Upper lobe of left lung (tissue), 6 donors: Measurements from ENCODE around the gene TXN2. TPM values are rescaled to one million over a fixed set of nuclear protein-coding genes. Genes with fewer than 3 reads are reported as not detected.

Source experiments
- ATAC-seq, 2 donors: fragments of 200-7000 bp; cut with Tn5 transposase; one replicate each; pipeline ENCODE4 v1.9.1; 2022; ENCODE audit warnings: mild to moderate bottlenecking in 2 of 2, moderate library complexity in 2 of 2; ENCODE audit not compliant: low FRiP score in 2 of 2
- DNase-seq, 2 donors: peaks; one replicate each; pipeline ENCODE4 v3.0.0-alpha.2; 2019 to 2020
- H3K27ac ChIP-seq, 4 donors: fragments of 200-600 bp; sonication (generic); one replicate each; pipeline ENCODE4 v1.5.1; 2016 to 2019
- H3K27me3 ChIP-seq, 4 donors: fragments of 200-600 bp; sonication (generic); one replicate each; pipeline ENCODE4 v1.5.1; 2017 to 2019
- H3K36me3 ChIP-seq, 4 donors: fragments of 200-600 bp; sonication (generic); one replicate each; pipeline ENCODE4 v1.5.1; 2016 to 2019
- H3K4me1 ChIP-seq, 4 donors: fragments of 200-600 bp; sonication (generic); one replicate each; pipeline ENCODE4 v1.5.1; 2018 to 2019
- H3K4me3 ChIP-seq, 4 donors: fragments of 200-600 bp; sonication (generic); one replicate each; pipeline ENCODE4 v1.5.1; 2017 to 2019; ENCODE audit warnings: mild to moderate bottlenecking in 2 of 4, moderate library complexity in 1 of 4
- H3K9me3 ChIP-seq, 4 donors: fragments of 200-600 bp; sonication (generic); one replicate each; pipeline ENCODE4 v1.5.1; 2018 to 2019
- EP300 ChIP-seq, 4 donors: sonication (generic); formaldehyde crosslinking; IDR thresholded peaks; one replicate each; pipeline ENCODE4 v1.5.1; 2017; ENCODE audit warnings: antibody characterized with exemption in 4 of 4, control low read depth in 2 of 4
- POLR2A ChIP-seq, 4 donors: fragments of 450-650 bp; IDR thresholded peaks; one replicate each; pipeline ENCODE4 v1.5.1; 2016 to 2017; ENCODE audit warnings: antibody characterized with exemption in 4 of 4, mild to moderate bottlenecking in 2 of 4
- POLR2AphosphoS5 ChIP-seq, 2 donors: sonication (generic); formaldehyde crosslinking; IDR thresholded peaks; one replicate each; pipeline ENCODE4 v1.5.1; 2017; ENCODE audit warnings: antibody characterized with exemption in 2 of 2
- WGBS, 2 donors: methylation state at CpG; one replicate each; pipeline ENCODE4 v1.1.5; 2017 to 2018; 5-methylcytosine and 5-hydroxymethylcytosine counted together
- total RNA-seq, 6 donors: library from RNA; depleted of rRNA in 4 of 6; stranded (reverse); fragments of >200 nt in 4 of 6; gene quantifications; one replicate each; pipeline versions ENCODE4 v1.1.0 to v1.2.1, GENCODE V29; 2016 to 2021
- TF ChIP-seq, protein P1 (sequence below), 6 experiments: fragments of 450-650 bp in 4 of 6; fragments of 200-600 bp in 2 of 6; sonication (generic) in 2 of 6; IDR thresholded peaks; one replicate each; pipeline ENCODE4 v1.5.1; 2016 to 2019; ENCODE audit warnings: antibody characterized with exemption in 6 of 6
- donor health status: DM: no; HTN: no; CAD: no; lungs with moderate emphysema.
- donor health status: DM: no; HTN: yes; CAD: no; lungs with severe emphysema.

The TXN2 gene
- total RNA-seq, 6 donors from 2014 or later, result 30.4 to 69.5 (median 53.6) TPM

DNA sequence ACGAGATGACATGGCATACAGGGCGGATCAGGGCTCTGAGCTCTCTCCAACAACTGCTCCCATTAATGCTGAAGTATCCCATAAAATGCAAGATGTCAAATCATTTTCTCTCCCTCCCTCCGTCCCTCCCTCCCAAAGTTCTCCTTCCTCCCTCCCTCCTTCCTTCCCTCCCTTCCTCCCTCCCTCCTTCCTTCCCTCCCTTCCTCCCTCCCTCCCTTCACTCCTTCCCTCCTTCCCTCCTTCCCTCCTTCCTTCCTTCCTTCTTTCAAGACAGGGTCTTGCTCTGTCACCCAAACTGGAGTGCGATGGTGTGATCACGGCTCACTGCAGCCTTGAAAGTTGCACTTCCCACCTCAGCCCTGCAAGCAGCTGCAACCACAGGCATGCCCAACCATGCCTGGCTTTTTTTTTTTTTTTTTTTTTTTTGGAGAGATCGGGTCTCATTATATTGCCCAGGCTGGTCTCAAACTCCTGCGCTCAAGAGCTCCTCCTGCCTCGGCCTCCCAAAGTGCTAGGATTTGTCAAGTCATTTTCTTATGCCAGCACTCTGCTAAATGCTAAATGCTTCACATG lies 38.2 kb downstream of the TXN2 start:
- Histone ChIP-seq H3K4me1 (peaks cover 7 to 21% (median 14%) of the 10 kb centered on the region in 4 donors), H3K27me3 (no peaks in the 10 kb centered on the region), H3K36me3 (no peaks in the 10 kb centered on the region), H3K4me3 (no peak overlapping the region), H3K27ac (no peak overlapping the region), H3K9me3 (no peaks in the 10 kb centered on the region)
- WGBS, 2 donors, result 76 to 77% methylated on average over 8 of the region's 8 CpGs
- no peak for ATAC-seq
- TF ChIP-seq POLR2A (IDR thresholded peaks at IDR 0.05) (no peak), POLR2AphosphoS5 (IDR thresholded peaks at IDR 0.05) (no peak), EP300 (IDR thresholded peaks at IDR 0.05) (no peak)
- TF ChIP-seq, protein P1, sequence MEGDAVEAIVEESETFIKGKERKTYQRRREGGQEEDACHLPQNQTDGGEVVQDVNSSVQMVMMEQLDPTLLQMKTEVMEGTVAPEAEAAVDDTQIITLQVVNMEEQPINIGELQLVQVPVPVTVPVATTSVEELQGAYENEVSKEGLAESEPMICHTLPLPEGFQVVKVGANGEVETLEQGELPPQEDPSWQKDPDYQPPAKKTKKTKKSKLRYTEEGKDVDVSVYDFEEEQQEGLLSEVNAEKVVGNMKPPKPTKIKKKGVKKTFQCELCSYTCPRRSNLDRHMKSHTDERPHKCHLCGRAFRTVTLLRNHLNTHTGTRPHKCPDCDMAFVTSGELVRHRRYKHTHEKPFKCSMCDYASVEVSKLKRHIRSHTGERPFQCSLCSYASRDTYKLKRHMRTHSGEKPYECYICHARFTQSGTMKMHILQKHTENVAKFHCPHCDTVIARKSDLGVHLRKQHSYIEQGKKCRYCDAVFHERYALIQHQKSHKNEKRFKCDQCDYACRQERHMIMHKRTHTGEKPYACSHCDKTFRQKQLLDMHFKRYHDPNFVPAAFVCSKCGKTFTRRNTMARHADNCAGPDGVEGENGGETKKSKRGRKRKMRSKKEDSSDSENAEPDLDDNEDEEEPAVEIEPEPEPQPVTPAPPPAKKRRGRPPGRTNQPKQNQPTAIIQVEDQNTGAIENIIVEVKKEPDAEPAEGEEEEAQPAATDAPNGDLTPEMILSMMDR (IDR thresholded peaks at IDR 0.05), result no peak
- no peak for DNase-seq

DNA sequence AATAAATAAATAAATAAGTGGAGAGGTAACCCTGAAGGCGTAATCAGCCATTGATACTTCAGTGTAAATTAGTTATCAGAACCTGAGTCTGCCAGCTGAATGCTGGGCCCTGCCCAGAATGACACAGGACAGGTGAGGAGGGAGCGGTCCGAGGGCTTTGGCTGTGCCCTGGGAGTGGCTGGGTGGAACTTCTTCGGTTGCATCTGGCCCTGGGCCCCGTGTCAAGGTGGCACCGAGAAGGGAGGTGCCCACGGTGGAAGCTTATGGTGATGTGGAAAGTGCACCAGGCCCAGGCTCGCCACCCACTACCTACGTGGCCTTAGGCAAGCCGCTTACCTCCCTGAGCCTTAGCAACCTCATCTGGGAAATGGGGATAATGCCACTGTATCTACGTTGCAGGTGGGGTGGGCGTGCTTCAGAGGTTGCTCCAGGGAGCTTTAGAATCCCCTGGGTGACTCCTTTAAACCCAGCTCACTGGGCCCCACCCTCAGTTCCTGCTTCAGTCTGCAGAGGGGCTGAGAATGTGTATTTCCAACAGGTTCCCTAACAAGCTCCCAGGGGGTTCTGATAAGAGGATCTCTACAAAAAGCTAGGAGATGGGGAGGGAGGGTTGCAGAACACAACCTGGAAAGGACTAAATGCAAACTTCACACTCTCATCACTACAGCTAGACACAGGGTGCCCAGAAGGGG lies 38.8 kb downstream of the TXN2 start:
- TF ChIP-seq POLR2AphosphoS5 (IDR thresholded peaks at IDR 0.05) (no peak), POLR2A (IDR thresholded peaks at IDR 0.05) (no peak), EP300 (IDR thresholded peaks at IDR 0.05) (no peak)
- TF ChIP-seq, protein P1 (IDR thresholded peaks at IDR 0.05), result no peak
- DNase-seq, result no peak
- no peak for ATAC-seq
- H3K27me3 ChIP-seq, result no peaks in the 10 kb centered on the region
- no peaks in the 10 kb centered on the region for H3K36me3 ChIP-seq
- H3K4me1 ChIP-seq, result peaks cover under 1 to 17% (median 13%) of the 10 kb centered on the region in 4 donors
- 93% methylated on average over 11 to 12 of the region's 12 CpGs for WGBS, 2 donors
- H3K4me3 ChIP-seq, result no peak overlapping the region
- H3K9me3 ChIP-seq, result no peaks in the 10 kb centered on the region
- H3K27ac ChIP-seq, result no peak overlapping the region

DNA sequence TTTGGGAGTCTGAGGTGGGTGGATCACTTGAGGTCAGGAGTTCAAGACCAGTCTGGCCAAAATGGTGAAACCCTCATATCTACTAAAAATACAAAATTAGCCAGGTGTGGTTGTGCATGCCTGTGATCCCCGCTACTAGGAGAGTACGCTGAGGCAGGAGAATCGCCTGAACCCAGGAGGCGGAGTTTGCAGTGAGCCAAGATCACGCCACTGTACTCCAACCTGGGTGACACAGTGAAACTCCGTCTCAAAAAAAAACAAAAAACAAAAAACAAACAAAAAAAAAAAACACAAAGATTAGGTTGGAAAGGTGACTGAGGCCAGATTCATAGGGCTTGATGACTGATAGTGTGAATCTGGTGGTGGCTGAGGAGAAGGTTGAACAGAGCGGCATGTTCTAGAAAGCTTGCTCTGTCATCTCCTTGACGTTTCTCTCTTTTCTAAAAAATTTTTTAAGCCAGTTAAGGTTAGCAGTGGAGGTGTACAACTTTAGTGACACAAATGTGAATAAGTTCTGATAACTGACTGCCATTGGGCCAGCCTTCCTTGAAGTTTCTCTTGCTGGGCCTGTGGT lies 40.9 kb downstream of the TXN2 start:
- ATAC-seq (no peak), DNase-seq (no peak)
- no peak overlapping the region for H3K4me3 ChIP-seq
- H3K36me3 ChIP-seq, result no peaks in the 10 kb centered on the region
- whole genome bisulfite sequencing, 2 donors, result 88 to 96% methylated on average over 8 of the region's 8 CpGs
- peak overlapping the region in 1 of 4 donors; percentile 40 for H3K27ac ChIP-seq
- H3K27me3 ChIP-seq, result no peaks in the 10 kb centered on the region
- no peak for TF ChIP-seq POLR2A (IDR thresholded peaks at IDR 0.05)
- no peak for TF ChIP-seq EP300 (IDR thresholded peaks at IDR 0.05)
- TF ChIP-seq, protein P1 (IDR thresholded peaks at IDR 0.05), result no peak
- TF ChIP-seq POLR2AphosphoS5 (IDR thresholded peaks at IDR 0.05), result no peak
- H3K9me3 ChIP-seq, result no peaks in the 10 kb centered on the region
- peaks cover 7 to 24% (median 21%) of the 10 kb centered on the region in 4 donors for H3K4me1 ChIP-seq

DNA sequence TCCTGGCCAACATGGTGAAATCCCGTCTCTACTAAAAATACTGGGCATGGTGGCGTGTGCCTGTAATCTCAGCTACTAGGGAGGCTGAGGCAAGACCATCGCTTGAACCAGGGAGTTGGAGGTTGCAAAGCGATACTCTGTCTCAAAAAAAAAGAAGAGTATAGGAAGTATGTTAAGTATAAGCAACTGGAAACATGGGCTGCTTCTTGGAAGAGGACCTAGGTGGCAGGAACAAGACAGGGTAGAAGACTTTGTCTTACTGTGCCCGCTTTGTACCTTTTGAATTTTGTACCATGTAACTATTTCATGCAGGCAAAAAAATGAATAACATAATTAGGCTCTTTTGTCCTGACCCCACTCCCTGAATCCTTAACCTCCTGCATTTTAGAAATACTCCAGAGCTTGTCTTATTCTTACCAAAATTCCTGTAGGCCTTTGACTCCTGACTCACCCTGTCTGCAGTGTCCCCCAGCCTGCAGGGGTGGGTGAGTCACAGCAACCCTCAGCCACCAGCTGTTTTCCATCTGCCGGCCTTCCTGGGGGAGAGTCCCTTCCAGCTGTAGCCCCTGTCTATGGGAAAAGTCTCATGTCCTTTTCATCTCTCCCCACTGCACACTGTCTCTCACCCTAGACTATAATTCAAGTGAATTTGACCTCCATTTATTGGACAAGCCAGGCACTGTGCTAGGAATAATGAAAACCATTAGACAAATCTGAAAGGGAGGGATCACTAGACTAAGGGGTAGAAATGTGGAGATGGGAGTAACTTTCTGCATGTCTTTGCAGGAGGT lies 41.8 kb downstream of the TXN2 start:
- H3K4me3 ChIP-seq, result no peak overlapping the region
- no peaks in the 10 kb centered on the region for H3K27me3 ChIP-seq
- no peaks in the 10 kb centered on the region for H3K36me3 ChIP-seq
- 87 to 94% methylated on average over 6 of the region's 6 CpGs for WGBS, 2 donors
- peaks cover 14 to 29% (median 19%) of the 10 kb centered on the region in 4 donors for H3K4me1 ChIP-seq
- TF ChIP-seq, protein P1 (IDR thresholded peaks at IDR 0.05), result no peak
- TF ChIP-seq EP300 (IDR thresholded peaks at IDR 0.05) (peak in 1 of 4 donors; percentile 6), POLR2A (IDR thresholded peaks at IDR 0.05) (no peak), POLR2AphosphoS5 (IDR thresholded peaks at IDR 0.05) (peak; percentile 66 to 68)
- ATAC-seq (peak; percentile 64 to 91), DNase-seq (no peak)
- no peaks in the 10 kb centered on the region for H3K9me3 ChIP-seq
- H3K27ac ChIP-seq, result peak overlapping the region in 2 of 4 donors; percentile 35 to 40
